CD4-positive, alpha-beta T cell treated with Interleukin-2 at 100 ng/mL for 4 hours (primary cell): ENCODE data around the gene POLR2F.
"Not testable (repeated sequence)": the region's sequence is repeated elsewhere in the genome, so short reads cannot be mapped to it uniquely, and the experiment has no call there.

Experiments
- DNase-seq: peaks from one replicate; pipeline ENCODE4 v3.0.0-alpha.2; 2020; ENCODE audit warnings: low spot score

POLR2F gene

DNA sequence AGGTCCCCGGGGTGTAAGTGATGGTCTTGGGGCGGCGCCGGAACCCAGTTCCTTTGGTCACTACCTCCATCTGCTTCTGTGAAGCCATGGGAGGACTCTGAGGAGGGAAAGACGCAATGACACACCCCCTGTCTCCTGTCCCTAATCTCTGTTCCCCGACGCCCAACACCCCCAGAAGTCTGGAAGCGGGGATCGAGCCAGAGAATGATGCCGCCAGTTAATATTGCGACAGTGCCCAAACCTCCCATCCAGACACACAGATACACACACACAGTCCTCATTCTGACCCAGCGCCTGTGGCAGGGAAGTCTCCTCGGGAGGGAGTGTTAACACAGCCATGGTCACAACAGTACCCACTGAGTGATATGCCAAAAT is 450 bp upstream of the POLR2F start:
- no peak for DNase-seq

DNA sequence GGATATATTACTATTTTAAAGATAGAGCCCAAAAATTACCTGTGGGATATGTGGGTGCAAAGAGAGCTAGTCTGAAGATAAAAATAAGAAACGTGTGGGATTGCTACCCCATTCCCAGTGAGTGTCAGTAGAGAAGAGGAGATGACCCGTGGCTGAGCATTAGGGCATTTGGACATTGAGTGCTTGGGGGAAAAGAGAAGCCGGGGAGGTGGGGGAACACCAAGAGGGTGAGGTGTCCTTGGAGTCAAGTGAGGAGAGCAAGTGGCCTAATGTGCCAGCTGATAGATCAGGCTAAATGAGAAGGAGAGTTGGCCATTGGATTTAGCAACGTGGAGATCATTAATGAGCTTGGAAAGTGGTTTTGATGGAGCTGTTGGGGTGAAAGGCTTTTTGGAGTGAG is 1.2 kb downstream of the POLR2F start:
- no peak for DNase-seq

DNA sequence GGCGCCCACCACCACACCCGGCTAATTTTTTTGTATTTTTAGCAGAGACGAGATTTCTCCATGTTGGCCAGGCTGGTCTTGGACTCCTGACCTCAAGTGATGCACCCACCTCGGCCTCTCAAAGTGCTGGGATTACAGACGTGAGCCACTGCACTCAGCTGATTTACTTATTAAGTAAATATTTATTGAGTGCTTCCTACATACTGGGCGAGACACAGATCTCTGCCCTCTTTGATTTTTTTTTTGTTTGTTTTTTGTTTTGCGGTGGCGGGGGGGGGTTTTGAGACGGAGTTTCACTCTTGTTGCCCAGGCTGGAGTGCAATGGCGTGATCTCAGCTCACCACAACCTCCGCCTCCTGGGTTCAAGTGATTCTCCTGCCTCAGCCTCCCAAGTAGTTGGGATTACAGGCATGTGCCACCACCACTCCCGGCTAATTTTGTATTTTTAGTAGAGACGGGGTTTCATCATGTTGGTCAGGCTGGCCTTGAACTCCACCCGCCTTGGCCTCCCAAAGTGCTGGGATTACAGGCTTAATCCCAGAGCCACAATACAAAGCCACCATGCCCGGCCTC is 2.4 kb downstream of the POLR2F start:
- not testable (repeated sequence) for DNase-seq

DNA sequence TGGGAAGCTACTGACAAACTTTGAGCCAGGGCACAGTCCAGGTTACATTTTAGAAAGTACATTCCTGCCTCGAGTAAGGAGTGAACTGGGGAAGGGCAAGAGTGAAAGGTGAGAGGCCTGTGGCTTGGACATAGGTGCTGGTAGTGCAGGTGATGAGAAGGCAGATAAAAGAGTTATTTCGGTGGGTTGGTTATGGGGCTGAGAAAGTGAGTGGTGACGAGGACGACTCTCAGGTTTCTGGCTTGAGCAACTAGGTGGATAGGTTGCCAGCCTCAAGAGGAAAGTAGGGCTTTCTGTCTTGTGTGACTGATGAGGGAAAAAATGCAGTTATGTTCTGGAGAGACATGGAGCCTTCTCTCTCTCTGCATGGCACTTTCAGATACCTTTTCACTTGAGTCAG is 3.7 kb downstream of the POLR2F start:
- DNase-seq, result no peak

DNA sequence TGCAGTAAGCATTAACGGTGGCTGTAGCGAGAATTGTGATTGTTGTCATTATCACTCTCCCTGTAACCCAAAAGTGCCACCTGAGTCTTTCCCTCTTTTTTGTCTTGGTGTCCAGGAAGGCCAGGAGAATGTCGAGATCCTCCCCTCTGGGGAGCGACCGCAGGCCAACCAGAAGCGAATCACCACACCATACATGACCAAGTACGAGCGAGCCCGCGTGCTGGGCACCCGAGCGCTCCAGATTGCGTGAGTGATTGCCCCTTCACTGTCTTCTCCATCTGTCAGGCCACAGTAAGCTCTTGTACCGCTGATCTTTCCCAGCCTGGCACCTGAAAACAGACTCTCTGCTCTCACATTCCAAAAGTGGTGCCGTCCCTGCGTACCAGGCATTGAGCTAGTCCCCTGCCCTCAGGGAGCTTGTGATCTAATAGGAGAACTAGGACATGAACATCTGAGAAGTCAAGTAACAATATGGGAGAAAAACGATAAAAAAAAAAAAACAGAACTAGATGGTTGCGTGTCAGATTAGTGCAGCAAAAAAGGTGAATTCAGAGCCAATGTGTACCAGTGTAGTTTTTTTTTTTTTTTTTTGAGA is 5.8 kb downstream of the POLR2F start:
- DNase-seq, result no peak

DNA sequence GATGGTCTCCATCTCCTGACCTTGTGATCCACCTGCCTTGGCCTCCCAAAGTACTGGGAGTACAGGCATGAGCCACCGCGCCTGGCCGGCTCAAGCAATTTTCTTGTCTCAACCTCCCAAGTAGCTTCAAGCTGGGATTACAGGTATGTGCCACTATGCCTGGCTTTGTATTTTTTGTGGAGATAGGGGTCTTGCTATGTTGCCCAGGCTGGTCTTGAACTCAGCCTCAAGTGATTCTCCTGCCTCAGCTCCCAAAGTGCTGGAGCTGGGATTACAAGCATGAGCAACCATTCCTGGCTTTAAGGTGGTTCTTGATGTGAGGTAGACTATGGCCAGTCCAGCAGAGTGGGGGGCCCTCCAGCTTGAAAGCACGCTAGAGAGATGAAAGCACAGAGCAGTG is 7.6 kb downstream of the POLR2F start:
- DNase-seq, result no peak

DNA sequence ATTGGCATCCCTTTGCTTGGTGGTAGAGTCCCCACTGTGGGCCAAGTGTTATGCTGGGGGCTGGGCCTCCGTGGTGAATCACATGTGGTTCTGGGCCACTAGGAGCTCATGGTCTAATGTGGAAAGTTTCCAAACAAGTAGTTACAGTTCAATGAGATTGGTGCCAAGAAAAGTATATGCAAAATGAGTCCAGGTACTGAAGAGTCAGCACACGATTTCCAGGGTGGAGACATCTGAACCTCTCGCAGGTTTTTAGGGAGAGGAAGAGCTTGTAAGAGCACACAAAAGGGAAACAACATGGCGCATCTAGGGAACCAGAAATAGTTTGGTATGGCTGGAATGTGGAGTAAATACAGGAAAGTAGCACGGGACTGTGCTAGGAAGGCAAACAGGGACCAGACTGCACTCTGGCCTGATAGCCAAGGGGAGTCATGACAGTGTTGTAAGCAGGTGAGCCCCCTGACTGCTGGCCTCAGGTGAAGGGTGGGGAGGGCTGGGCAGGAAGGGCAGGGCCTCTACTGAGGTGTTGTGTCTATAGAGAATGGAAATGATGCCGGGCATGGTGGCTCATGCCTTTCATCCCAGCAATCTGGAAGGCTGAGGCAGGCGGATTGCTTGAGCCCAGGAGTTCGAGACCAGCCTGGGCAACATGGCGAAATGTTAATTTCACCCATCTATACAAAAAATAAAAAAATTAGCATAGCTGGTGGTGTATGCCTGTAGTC is 12.6 kb downstream of the POLR2F start:
- DNase-seq, result no peak

DNA sequence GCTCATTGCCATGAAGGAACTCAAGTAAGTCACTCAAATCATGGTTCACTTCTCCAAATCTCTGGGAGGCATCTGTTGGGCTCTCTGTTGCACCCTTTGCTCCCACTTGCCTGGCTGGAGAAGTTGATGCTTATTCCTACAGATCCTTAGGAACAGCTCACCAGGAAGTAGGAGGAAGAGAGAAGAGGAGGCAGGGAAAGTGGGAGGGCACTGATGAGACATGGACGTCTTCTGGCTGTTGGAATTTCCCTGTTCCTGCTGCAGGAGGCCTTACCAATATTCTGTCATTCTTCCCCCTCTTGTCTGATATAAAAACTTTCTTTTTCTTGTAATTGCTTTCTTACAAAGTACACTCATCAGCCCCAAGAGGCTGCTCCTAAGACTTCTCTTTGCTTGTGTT is 13.6 kb downstream of the POLR2F start:
- no peak for DNase-seq

DNA sequence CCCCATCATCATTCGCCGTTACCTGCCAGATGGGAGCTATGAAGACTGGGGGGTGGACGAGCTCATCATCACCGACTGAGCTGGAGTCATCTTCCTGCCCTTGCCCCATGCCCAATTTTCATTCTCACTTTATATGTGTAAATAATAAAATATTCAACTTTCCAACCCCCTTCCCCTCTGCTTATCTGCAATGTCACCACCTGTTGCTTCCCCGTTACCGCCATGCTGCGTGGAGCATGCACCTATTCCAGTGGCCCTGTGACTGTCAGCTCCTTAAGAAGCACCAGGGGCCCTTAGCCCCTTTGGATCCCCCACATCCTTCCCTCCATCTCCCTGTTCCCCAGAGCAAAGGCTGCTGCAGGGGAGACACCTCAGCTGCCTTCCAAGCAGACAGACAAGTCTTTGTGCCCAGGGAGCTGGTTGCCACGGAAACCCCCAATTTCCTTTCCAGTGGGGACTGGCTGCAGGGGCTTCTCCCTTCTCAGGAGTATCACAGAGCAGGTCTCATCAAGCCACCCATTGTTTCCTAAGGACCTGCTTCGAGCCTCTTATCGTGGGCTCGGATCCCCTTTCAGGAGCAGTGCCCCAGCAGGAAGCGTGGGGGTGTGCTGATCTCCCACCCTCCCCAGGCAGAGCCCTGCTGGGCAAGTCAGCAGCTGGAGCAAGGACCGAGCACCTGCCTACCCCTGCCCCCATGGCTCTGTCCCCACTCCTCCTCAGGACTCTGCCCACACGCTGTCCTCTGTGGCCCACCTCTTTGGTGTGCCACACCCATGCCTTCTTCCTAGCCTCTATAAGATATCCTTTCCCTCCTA is 14.3 kb downstream of the POLR2F start:
- no peak for DNase-seq

DNA sequence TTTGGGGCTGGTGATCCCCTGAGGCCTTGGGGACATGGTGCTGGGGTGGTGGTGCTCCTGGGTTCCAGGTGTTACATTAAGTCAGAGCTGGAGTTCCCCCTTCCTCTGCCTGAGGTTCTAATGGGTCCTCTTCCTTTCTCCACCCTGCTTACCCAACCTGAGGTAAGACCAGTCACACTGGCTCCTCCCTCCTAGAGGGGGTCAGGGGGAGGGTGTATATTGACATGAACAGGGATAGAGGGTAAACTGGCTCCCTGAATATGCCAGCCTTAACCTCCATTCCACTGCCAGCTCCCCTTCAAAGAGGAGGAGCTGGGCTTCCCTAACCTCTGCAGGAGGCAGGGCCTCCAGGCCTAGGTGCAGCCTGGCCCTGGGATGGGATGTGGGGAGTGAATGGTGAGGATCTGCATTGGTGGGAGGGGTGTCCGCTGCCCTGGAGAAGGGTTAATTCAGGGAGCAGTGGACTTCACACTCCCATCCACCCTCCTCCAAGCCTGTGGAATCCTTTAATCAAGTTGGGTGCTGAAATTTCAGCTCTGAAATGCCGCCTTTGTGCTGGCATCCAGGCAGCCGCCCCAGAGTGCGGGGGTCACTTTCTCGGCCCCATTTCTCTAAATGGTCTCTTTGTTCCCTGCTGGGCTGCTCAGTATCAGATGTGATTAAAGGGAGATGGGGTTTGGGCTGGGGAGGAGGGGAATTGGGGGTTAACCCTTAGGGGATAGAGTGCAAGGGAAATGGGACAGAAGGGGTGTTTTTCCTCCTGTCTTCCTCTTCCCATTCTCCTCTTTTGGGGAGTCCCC is 15.2 kb downstream of the POLR2F start:
- DNase-seq, result no peak

DNA sequence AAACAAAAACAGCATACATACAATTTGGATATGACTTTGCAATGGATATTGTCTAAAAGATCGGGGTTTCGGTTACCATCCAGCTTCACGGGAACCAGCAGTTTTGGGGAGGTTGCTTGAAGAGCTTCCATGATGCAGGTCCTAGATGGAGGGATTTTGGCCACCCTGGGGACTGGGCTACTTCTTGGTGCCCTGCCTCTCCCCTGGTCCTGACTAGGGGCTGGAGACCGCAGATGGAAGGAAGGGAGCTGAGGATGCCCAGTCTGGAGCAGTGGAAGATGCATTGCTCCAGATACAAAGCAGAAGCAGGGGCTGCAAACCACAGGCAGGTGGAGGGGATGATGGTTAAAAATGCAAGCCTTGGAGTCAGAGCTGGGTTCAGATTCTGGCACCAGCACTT is 17.4 kb downstream of the POLR2F start:
- no peak for DNase-seq

DNA sequence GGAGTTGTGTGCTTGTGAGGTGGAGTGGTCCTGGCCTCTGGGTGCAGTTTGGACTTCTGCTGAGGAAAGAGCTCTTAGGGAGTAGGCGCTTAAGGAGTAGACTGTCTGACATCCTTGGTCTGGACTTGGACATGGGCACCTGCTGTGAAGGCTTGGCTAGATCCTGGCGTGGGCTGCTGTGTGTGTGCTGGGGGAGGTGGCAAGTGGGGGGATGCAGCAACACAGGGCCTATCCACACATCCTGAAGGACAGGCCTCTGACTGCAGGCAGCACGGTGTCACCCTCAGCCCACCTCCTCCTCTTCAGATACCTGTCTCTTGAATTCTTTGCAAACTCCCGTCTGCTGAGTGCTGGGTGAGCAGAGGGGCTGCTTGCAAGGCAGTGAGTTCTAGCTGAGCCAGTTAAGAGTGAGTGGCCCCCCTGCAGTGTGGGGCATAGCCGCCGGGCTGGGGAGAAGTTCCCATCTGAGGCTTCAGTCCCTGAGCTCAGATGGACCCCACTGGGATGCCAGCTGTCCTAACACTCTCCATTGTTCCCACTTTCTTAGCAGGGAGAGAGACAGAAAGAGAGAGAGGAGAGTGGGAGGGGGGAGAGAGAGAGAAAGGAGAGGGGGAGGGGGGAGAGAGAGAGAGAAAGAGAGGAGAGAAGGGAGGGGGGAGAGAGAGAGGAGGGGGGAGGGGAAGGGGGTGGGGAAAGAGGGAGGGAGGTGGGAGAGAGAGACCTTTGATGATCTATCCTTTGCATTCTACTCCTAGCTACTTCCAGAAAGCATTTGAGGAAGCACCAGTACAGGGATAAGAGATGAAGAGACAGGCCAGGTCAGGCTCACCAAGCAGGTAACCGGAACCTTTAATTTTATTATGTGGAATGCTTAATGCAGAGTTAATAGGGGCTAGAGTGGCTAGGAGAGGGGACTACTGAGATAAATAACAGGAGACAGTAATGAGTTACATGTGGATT is 18.3 kb downstream of the POLR2F start:
- no peak for DNase-seq

DNA sequence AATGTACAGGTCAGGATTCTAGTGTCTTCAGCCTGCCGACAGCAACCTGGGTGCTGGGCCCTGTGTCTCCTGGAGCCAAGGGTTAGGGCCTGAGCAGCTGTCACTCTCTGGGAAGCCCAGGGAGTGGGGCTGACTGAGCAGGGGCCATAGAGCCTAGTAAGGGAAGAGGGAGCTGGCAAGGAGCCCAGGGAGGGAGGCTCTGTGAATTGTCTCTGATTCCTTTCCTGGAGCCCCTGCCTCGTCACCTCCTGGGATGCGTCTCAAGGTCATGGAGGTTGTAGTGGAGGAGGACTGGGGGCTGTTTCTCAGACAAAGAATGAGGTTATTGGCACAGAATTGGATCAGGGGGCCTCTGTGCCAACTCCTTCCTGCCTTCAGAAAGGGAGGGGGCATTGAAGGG is 19.0 kb downstream of the POLR2F start:
- no peak for DNase-seq

DNA sequence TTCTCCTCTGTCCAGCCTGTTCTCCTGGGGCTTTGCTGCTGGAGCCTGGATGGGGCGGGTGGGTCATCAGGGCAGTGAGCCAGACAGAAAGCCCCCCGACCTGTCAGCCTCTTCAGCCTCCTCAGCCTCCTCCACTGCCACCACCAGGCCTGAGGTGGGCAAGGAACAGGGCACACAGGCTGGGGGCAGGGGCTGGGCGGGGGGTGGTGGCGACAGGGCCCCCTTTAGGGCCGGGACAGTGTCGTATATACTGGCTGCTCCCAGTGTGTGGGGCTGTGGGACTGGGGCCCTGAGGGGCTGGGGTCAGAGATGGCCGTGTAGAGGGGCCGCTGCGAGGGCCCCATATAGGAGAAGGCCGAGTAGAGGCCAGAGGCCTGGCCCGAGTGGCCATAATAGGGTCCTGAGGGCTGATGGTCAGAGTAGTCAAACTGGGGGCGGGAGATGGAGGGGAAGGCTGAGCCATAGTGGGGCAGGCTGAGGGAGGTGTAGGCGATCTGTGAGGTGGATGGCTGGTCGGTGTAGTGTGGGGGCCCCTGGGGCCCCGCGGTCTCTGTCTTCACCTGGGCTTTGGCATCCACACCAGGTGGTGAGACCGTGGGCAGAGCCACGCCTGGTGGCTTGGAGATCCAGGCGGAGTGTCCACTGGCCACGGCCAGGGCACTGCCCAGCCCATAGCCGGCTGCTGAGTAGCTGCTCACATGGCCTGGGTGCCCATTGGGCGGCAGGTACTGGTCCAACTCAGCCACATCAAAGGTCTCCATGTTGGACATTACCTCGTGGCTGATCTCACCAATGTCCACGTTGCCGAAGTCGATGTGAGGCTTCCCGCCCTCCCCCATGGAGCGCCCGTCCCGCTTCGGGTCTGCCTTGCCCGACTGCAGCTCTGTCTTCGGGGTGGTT is 20.0 kb downstream of the POLR2F start:
- no peak for DNase-seq

DNA sequence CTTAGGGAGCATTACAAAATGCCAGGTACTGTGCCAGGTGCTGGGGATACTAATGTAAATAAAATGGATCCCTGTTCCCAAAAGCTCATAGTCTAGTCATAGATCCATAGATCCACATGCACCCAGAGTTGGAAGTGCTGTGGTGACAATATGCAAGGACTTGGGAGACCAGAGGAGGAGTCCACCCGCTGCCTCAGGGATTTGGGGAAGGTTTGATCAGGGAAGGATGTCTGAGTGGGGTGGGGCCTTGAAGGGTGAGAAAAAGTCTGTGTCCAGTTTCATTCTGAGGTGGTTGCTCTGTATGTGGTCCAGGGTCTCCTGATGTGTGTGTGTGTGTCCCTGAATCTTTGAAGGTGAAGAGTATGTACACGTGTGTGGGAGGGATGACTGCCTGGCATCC is 21.7 kb downstream of the POLR2F start:
- no peak for DNase-seq

DNA sequence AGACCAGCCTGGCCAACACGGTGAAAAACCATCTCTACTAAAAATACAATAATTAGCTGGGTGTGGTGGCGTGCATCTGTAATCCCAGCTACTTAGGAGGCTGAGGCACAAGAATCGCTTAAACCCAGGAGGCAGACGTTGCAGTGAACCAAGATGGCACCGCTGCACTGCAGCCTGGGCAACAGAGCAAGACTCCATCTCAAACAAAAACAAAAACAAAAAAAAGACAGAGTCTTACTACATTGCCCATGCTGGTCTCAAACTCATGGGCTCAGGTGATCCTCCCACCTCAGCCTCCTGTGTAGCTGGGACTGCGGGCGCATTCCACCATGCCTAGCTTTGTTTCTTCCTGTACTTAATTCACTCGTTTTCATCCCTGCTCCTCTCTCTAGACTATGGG is 22.5 kb downstream of the POLR2F start:
- DNase-seq, result not testable (repeated sequence)

DNA sequence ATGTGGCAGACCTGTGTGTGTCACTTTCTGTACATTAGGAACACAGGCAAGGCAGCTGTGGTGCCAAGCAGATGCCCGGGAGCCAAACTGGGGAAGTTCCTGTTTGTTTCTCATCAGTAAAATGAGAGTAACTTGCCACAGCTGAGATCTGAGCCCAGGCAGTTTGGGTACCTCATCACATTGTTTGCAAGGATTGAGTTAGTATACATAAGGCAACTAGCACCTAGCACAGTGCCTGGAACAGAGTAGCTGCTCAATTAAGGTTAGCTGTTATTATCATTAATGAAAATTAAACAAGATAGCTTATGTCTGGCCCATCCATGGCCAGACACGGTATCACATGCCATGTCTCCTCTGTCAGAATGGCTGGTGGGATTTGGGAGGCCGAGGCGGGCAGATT is 23.0 kb downstream of the POLR2F start:
- DNase-seq, result no peak

DNA sequence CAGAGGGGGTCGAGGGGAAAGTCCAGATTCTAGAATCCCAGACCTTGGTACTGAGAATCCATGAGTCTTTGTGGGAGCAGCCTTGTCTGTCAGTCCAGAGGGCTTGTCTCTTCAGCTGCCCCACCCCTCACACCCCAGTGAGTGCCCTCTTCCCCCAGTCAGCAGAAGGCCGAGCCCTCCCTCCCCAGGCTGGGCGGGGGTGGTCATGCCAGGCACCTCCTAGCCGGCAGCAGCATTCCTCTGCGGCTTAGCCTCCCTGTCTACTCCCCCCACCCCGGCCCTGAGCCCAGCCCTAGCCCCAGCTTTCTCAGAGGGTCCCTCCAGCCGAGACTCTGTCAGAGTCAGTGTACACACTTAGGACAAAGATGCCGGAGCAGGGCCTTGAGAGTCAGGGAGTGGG is 26.3 kb downstream of the POLR2F start:
- DNase-seq, result no peak

DNA sequence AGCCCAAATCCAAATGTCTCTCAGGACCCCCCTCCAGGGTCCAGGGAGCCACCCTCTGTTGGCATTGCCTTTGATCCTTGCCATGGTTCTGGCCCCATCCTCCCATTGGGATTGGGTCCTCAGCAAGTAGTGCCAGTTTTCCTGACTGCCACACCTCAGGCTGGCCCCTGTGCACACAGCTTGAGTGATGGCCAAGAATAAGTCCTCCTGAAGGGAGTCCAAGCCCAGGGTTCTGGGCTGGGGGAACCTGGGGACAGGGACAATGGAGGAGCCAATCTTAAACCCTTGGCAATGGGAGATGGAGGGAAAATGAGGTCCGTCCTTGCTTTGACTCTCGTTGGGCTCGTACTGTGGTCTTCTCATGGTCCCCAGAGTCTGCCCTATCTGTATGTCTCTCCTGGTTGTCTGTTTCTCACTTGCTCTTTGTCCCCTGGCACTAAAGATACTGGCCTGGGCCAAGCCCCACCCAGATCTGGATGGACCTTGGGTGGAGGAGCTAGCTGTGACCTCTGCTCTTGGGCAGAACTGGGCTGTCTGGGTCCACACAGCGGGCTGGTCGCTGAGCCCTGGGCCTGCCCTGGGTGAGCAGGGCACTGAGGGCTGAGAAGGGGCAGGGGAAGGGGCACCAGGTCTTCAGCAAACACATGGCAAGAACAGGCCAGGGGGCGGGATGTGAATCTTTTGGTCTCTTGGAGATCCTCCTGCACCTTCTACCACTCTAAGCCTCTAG is 27.9 kb downstream of the POLR2F start:
- DNase-seq, result no peak
